Stimulated activated naive B cell treated with anti-CD40 and anti-IgM and Interleukin-4, amounts not matched to agents 10 μg/mL and 1 μg/mL and 100 μg/mL, for 72 hours (primary cell): Measurements from ENCODE around the gene PCGF2.
A peak's percentile ranks its signal among the peaks of the same experiment; 100 is the strongest.
"Not testable (repeated sequence)": the region's sequence is repeated elsewhere in the genome, so short reads cannot be mapped to it uniquely, and the experiment has no call there.

ENCODE experiments used
- ATAC-seq, 2 donors: fragments of 150-1000 bp; cut with Tn5 transposase; replicated peaks; 2 replicates each; pipeline ENCODE4 v1.10.0; 2021; ENCODE audit warnings: moderate library complexity in 1 of 2
- DNase-seq: peaks from one replicate; pipeline ENCODE4 v3.0.0; 2021
- H3K27ac Mint-ChIP-seq: one replicate; pipeline ENCODE4 v1.8.0; 2022; ENCODE audit warnings: mild to moderate bottlenecking, mixed read lengths
- H3K27me3 Mint-ChIP-seq, 2 donors: one replicate each; pipeline ENCODE4 v1.8.0; 2022; ENCODE audit warnings: mixed read lengths in 2 of 2
- H3K36me3 Mint-ChIP-seq, 2 donors: one replicate each; pipeline ENCODE4 v1.8.0; 2022; ENCODE audit warnings: mixed read lengths in 2 of 2, mild to moderate bottlenecking in 1 of 2
- H3K4me1 Mint-ChIP-seq, 2 donors: one replicate each; pipeline ENCODE4 v1.8.0; 2022; ENCODE audit warnings: mixed read lengths in 2 of 2, mild to moderate bottlenecking in 1 of 2
- H3K4me3 Mint-ChIP-seq, 2 donors: one replicate each; pipeline ENCODE4 v1.8.0; 2022; ENCODE audit warnings: mild to moderate bottlenecking in 2 of 2, mixed read lengths in 2 of 2, moderate library complexity in 1 of 2
- H3K9me3 Mint-ChIP-seq, 2 donors: one replicate each; pipeline ENCODE4 v1.8.0; 2022; ENCODE audit warnings: mixed read lengths in 2 of 2, mild to moderate bottlenecking in 1 of 2

Gene PCGF2

DNA sequence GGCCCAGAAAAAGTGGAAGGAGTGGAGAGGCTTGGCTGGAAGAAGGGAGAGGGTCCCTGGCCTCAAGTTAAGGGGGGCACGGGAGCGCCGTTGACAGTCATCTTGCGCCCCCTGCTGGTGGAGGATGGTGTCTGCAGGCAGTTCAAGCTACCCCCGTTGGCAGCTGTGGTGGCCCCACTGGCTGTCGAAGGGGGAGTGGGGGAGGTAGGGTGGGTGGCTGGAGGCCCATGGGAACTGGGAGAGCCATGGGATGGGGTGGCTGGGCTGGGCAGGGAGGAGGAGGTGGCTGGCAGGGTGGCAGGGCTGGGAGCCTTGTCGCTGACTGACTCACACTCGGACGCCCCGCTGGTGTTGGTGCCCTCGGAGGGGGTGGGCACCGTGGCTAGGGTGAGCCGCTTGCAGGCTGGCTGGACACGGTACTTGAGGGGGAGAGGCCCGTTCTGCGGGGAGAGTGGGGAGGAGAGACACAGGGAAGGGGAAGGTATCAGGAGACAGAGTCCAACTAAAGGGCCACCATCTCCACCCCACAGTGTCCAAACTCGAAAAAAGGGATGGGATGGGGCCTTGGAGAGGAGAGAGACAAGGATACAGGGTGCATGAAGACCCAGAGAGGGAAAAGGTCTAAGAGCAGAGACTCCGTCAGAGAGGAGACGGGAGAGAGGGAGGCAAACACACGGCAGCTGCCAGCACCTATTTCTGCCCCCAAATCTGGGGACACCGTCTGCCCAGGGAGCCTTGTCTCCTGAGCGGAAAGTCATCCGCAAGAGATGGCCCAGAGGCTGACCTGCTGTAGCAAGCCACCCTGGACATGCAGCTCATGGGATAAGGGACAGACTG, 12.8 kb downstream of the PCGF2 start:
- H3K27me3 Mint-ChIP-seq = peaks cover 21 to 26% of the 10 kb centered on the region in 2 donors
- no peak for DNase-seq
- peaks cover 0 to 4% of the 10 kb centered on the region in 2 donors for H3K36me3 Mint-ChIP-seq
- no peak overlapping the region for H3K4me3 Mint-ChIP-seq
- no peak overlapping the region for H3K27ac Mint-ChIP-seq
- H3K9me3 Mint-ChIP-seq = no peaks in the 10 kb centered on the region
- ATAC-seq = peak in 1 of 2 donors; percentile 23
- H3K4me1 Mint-ChIP-seq = peaks cover 36% of the 10 kb centered on the region in 2 donors

DNA sequence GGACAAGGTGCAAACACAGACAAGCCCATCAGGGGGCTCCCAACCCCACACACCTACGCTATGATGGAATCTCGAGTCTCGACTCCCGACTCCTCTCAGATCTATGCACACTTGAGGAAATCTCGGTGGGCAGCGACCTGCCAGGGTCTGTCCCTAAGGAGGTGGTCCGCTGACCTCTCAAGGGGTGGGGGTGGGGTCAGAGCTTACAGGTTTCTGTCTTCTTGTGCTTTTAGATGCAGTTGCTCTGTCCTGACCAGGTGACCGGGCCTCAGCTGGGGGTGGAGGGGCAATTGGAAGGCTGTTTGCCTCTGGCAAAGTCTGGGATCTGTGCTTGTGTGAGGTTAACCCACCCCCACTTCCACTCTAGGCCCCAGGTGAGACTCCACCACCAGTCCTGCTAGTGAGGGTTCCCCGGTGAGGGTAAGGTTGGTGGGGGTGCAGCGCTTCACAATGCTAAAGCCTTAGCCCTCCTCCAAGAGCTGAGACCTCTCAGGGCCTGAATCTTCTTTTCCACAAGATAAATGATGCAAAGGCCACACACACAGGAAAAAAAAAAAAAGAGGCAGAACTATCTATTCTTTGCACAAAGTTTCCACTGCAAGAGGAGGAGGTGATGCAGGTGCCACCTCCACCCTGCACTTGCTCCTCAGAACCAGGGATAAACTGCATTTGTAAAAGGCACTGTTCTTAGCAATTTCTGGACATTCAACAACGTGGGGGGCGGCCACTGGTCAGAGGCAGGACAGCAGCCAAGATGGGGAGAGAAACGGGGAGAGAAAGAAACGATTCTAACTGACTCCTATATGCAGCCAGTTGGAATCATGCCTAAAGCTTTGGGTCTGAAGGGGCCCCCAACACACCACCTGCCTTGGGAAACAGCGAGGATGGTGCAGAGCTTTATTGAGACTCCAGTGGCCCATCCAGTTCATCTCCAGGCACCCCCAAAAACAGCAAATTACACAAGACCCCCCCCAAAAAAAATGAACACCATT, 13.9 kb downstream of the PCGF2 start:
- Mint-ChIP-seq H3K27ac (no peak overlapping the region), H3K4me1 (peaks cover 37 to 41% of the 10 kb centered on the region in 2 donors), H3K9me3 (no peaks in the 10 kb centered on the region), H3K36me3 (peaks cover 0 to 4% of the 10 kb centered on the region in 2 donors), H3K4me3 (peak overlapping the region in 1 of 2 donors; percentile 10), H3K27me3 (peaks cover 15 to 18% of the 10 kb centered on the region in 2 donors)
- no peak for ATAC-seq
- DNase-seq = no peak

DNA sequence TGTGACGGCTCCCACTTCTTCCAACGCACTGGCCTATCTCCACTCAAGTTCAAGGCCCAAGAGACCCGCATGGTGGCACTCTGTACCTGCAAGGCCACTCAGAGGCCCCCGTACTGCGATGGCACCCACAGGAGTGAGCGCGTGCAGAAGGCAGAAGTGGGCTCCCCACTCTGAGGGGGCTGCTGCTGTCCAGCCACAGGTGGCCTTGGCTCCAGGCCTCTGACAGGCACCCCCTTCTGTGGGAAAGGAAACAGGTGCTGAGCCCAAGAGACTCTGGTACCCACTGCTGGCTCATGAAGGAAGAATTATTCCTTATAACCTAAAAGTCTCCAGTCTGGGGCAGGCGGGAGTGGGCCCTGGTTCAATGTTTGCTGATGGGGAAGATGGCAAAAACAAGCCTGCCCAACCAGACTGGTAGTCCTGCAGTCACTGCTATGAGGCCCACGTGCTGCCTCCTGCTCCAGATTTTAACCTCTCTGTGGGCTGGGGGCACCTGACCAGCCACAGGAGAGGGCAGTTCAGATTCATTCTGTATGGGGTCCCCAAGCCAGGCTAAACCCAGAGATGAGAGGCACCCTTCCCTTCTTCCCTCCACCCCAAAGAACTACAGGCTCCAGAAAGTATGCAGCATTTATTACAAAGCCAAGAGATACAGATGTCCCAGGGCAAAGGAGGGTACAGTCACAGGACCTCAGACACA, 14.7 kb downstream of the PCGF2 start:
- Mint-ChIP-seq H3K36me3 (peaks cover under 1 to 4% of the 10 kb centered on the region in 2 donors), H3K4me3 (no peak overlapping the region), H3K27me3 (peaks cover 8 to 12% of the 10 kb centered on the region in 2 donors), H3K27ac (peak overlapping the region; percentile 52), H3K4me1 (peaks cover 45 to 50% of the 10 kb centered on the region in 2 donors), H3K9me3 (no peaks in the 10 kb centered on the region)
- no peak for DNase-seq
- ATAC-seq = peak in 1 of 2 donors; percentile 20

DNA sequence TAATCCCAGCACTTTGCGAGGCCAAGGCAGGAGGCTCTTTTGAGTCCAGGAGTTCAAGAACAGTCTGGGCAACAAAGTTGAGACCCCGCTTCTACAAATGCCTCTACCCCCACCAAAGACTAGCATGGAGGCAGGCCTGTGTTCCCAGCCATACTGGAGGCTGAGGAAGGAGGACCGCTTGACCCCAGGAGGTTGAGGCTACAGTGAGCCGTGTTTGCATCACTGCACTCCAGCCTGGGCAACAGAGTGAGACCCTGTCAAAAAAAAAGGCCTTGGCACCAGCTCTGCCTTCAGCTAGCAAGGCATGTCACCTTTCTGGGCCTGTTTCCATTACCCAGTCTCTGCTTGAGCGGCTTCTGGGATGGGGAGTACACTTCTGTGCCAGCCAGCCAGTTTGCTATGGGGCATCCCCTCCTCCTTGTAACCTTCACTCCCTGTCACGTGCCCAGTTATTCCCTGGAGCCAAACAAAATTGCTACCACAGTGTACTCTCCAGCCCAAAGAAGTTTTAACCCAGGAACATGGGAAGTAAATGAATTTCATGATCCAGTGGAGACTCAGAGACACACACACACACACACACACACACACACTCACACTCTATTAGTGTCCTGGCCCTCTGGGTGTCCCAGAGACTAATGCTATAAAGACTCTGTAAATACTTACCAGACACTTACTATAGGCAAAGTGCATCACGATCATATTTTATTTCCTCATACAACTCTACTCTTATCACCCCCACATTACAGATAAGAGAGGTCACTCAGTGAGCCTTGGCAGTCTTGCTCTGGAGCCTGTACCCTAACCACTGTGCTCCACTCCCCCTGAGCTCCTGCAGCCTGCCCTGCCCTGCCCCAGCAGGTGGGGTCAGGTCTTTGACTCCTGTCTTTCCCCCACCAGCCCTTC, 15.5 kb downstream of the PCGF2 start:
- peaks cover 48 to 58% of the 10 kb centered on the region in 2 donors for H3K4me1 Mint-ChIP-seq
- DNase-seq = no peak
- ATAC-seq = no peak
- H3K27me3 Mint-ChIP-seq = peaks cover 4 to 5% of the 10 kb centered on the region in 2 donors
- H3K9me3 Mint-ChIP-seq = peaks cover 2 to 7% of the 10 kb centered on the region in 2 donors
- no peak overlapping the region for H3K27ac Mint-ChIP-seq
- H3K4me3 Mint-ChIP-seq = no peak overlapping the region
- peaks cover 8 to 13% of the 10 kb centered on the region in 2 donors for H3K36me3 Mint-ChIP-seq

DNA sequence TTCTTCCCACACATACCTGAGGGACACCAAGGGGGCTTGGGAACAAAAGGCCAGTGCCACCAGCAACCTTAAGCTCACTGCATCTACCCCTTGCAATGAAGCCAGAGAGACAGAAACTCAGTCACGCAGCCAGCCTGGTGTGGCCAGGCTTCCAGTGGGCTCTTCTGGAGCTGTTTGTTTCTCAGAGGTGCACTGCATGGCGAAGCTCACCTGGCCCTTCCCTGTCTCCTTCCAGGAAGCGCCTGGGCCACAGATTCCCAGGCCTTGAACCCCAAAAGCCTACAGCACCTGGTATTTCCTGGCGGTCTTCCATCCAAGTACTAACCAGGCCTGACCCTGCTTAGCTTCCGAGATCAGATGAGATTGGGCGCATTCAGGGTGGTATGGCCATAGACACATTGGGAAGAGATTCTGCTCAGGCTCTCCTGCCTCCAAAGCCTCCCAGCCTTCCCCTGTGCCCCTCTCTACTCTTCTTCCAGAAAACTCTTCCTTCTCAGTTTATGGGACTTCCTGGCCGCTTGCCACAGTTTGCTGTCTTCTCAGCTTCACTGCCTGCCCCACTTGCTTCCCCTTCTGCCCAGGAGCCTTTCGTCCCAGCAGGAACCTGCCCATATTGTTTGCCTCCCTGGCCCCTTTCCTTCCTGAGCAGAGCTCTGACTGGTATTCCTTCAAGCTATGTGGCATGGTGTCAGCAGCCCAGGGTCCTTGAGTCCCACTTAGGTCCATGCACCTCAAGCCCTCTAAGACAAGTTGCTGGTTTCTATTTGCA, 16.4 kb downstream of the PCGF2 start:
- no peak overlapping the region for H3K4me3 Mint-ChIP-seq
- peaks cover 4 to 5% of the 10 kb centered on the region in 2 donors for H3K27me3 Mint-ChIP-seq
- peaks cover 12 to 17% of the 10 kb centered on the region in 2 donors for H3K36me3 Mint-ChIP-seq
- H3K4me1 Mint-ChIP-seq = peaks cover 52 to 65% of the 10 kb centered on the region in 2 donors
- DNase-seq (no peak), ATAC-seq (no peak)
- no peak overlapping the region for H3K27ac Mint-ChIP-seq
- peaks cover 2 to 7% of the 10 kb centered on the region in 2 donors for H3K9me3 Mint-ChIP-seq

DNA sequence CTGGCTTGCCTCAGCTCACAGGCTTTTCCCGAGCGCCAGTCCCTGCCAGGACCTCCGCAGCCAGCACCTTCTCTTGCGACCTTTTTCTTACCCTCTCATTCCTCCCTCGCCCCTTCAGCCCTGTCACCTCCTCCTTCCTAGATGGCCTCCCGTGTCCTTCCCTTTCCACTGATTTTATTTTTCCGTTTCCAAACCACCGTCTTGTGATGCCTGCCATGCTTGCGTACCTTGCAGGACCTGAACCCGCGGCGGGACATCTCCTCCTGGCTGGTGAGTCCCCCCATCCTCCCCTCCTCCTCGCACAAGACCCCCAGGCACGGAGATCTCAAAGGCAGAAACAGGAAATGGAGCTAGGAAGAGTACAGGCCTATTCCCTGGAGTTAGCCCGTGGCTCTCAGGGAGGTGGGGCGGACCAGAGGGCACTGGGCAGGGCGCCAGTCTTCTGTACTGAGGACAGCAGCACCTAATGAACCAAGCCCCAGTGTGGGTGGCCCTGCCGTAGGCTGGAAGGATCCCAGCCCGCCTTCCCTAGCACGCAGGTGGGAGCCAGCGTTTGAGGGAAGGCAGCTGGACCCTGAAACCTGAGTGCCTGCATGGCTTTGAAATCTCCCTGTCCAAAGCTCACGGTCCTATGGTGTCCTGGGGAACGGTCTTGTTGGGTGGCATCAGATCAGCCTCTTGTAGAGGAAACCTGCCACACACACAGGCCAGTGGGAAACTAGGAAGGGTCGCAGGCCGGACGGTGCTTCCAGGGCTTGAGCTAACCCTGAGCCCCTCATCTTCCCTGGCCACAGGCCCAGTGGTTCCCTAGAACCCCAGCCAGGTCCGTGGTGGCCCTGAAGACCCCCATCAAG, 17.4 kb downstream of the PCGF2 start:
- Mint-ChIP-seq H3K27me3 (peaks cover 4 to 5% of the 10 kb centered on the region in 2 donors), H3K36me3 (peaks cover 15 to 19% of the 10 kb centered on the region in 2 donors), H3K9me3 (peaks cover 2 to 7% of the 10 kb centered on the region in 2 donors), H3K4me1 (peaks cover 56 to 75% of the 10 kb centered on the region in 2 donors), H3K27ac (peak overlapping the region; percentile 95), H3K4me3 (peak overlapping the region; percentile 84 to 90)
- ATAC-seq (peak in 1 of 2 donors; percentile 1), DNase-seq (no peak)

DNA sequence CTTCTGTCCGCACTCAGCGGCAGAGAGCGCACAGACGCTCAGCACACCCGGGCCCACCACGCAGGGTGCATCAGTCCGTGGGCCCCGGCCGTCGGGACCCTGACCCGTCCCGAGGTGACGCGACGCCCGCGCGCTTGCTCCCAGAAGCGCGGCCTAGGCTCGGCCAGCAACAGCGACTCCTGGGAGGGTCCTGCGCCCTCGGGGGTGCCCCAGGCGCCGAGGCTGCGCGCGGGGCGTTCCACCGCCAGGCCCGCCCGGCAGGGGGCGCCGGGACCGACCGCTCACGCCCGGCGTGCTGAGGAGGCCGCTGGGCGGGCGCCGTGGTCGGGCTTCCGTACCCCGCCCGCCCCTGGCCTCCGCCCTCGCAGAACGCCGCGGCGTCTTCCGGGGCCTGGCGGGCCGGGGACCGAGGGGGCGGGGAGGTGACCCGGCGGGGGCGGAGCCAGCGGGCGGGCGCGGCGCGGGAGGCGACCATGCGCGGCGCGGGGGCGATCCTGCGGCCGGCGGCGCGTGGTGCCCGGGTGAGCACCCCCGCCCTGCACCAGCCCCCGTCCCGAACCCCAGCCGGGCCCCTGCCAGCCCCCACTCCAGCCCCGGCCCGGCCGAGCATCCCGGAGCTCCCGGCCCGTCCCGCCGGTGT, 18.1 kb downstream of the PCGF2 start, which contains the start of gene CISD3:
Gene CISD3, plus strand, starts transcription at position 456 of the 640 bp plus-strand sequence. Its CDS starts 18 bp downstream, at position 474.
- ATAC-seq = peak; percentile 89 to 92
- Mint-ChIP-seq H3K27me3 (no peaks in the 10 kb centered on the region), H3K9me3 (peaks cover 2 to 7% of the 10 kb centered on the region in 2 donors), H3K36me3 (peaks cover 21 to 25% of the 10 kb centered on the region in 2 donors), H3K27ac (peak within 1 kb of the TSS; percentile 95), H3K4me3 (peak within 1 kb of the TSS; percentile 84 to 90), H3K4me1 (peaks cover 54 to 77% of the 10 kb centered on the region in 2 donors)
- peak; percentile 80 for DNase-seq

DNA sequence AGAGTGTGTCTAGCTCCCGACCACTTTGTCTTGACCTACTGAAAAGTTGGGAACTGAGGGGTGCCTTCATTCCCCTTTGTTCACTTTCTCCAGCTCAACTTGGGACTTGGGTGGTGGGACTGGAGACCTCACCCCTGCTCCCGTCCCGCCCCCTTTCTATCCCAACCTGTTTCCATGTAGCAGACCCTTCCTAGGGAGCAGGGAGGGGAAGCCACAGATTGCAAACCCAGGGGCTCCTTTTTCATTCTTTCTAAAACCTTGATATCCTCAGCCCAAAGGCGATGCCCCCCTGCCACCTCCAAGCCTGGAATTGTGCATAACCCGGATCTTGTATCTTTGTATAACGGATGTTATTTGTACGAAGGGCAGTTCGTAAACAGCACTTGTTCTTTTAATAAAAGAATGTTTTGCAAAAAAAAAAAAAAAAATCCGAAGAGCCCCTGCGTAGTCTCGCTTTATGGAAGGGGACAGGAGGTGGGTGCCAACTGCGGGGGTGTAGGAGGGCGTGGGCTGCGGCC, 18.7 kb downstream of the PCGF2 start:
- peak overlapping the region; percentile 86 for H3K27ac Mint-ChIP-seq
- DNase-seq = no peak
- H3K4me1 Mint-ChIP-seq = peaks cover 49 to 74% of the 10 kb centered on the region in 2 donors
- peak overlapping the region; percentile 72 to 73 for H3K4me3 Mint-ChIP-seq
- peaks cover 25 to 27% of the 10 kb centered on the region in 2 donors for H3K36me3 Mint-ChIP-seq
- no peaks in the 10 kb centered on the region for H3K27me3 Mint-ChIP-seq
- no peak for ATAC-seq
- peaks cover 2 to 7% of the 10 kb centered on the region in 2 donors for H3K9me3 Mint-ChIP-seq

DNA sequence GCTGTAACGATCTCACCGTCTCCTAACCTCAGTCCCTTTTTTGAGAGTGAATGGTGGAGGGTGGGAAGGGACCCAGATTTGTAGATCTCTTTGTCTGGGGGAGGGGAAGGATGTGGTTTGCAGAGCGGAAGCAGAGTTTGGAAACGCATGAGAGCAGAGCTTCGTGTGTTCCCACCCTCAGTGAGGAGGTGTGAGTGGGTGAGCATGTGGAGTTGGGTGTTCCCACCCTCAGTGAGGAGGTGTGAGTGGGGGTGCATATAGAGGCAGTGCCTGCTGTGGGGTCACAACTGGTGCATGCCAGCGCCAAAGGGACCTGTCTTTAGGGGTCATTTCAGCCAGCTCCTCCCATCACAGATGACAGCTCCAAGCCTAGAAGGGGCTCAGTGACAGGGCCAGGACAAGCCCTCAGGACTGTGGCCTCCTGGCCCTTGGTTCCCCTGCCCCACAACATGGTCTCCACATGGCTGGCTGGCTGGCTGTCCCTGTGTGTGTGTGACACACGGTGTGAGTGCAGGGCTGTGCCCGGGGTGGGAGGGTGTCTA, 19.8 kb downstream of the PCGF2 start:
- peaks cover 2 to 7% of the 10 kb centered on the region in 2 donors for H3K9me3 Mint-ChIP-seq
- no peak for DNase-seq
- peak overlapping the region; percentile 62 to 72 for H3K4me3 Mint-ChIP-seq
- ATAC-seq = no peak
- H3K27ac Mint-ChIP-seq = peak overlapping the region; percentile 86
- H3K36me3 Mint-ChIP-seq = peaks cover 27% of the 10 kb centered on the region in 2 donors
- H3K27me3 Mint-ChIP-seq = no peaks in the 10 kb centered on the region
- H3K4me1 Mint-ChIP-seq = peaks cover 40 to 68% of the 10 kb centered on the region in 2 donors

DNA sequence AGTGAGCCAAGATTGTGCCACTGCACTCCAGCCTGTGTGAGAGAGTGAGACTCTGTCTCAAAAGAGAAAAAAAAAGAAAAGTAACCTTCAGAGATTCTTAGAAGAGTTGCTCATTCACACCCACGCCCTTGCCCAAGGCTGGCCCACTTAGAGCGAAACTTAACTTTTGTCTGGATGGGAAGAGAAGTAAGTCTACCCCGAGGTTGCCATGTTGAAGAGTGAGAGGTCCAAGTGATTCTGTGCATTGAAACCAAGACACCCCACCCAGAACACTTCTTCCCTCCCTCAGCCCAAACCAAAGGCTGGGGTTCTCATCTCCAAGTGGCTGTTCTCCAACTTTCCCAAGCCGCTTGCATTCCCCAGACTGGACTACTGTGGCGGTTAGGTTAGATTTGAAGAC, 20.4 kb downstream of the PCGF2 start:
- peaks cover 41 to 75% of the 10 kb centered on the region in 2 donors for H3K4me1 Mint-ChIP-seq
- DNase-seq = no peak
- peak overlapping the region; percentile 53 to 62 for H3K4me3 Mint-ChIP-seq
- ATAC-seq = no peak
- H3K36me3 Mint-ChIP-seq = peaks cover 33% of the 10 kb centered on the region in 2 donors
- H3K9me3 Mint-ChIP-seq = peaks cover 2 to 7% of the 10 kb centered on the region in 2 donors
- H3K27me3 Mint-ChIP-seq = no peaks in the 10 kb centered on the region
- H3K27ac Mint-ChIP-seq = peak overlapping the region; percentile 86

DNA sequence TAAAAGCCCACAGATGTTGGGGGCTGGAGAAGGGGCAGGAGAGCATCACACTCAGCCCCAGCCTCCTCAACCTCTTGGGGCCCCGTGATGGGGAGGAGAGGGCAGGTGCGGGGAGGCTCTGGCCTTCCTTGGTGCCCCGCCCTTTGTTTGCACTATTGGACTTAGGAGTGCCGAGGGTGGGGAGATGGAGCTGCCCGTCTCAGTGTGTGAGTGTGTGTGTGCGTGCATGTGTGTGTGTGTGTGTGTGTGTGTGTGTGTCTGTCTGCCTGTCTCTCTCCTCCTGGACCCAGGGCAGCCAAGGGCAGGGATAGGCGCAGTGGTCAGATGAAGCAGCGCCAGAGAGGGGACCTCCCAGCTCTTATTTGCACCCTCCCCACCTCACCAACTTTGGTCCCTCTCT, 22.0 kb downstream of the PCGF2 start:
- peaks cover 36 to 68% of the 10 kb centered on the region in 2 donors for H3K4me1 Mint-ChIP-seq
- not testable (repeated sequence) for H3K9me3 Mint-ChIP-seq, H3K4me3 Mint-ChIP-seq, H3K27me3 Mint-ChIP-seq, DNase-seq, ATAC-seq, H3K27ac Mint-ChIP-seq
- peaks cover 38% of the 10 kb centered on the region in 2 donors for H3K36me3 Mint-ChIP-seq
